Mesenchymal stem cell (in vitro differentiated cells and primary cell): Measurements from ENCODE around the gene MAPKAP1.
A peak's percentile ranks its signal among the peaks of the same experiment; 100 is the strongest.

Experiments used
- DNase-seq: peaks from one replicate; pipeline ENCODE4 v3.0.0-alpha.2; 2013
- H2AFZ ChIP-seq: one replicate; pipeline ENCODE4 v1.6.1; 2013; ENCODE audit warnings: low read depth, mild to moderate bottlenecking, control low read depth, inconsistent platforms, low read length, moderate library complexity
- H2AK5ac ChIP-seq: 2 replicates; pipeline ENCODE4 v1.6.1; 2013; ENCODE audit warnings: low read length, moderate library complexity, mild to moderate bottlenecking, inconsistent platforms; ENCODE audit not compliant: severe bottlenecking
- H2BK120ac ChIP-seq: one replicate; pipeline ENCODE4 v1.6.1; 2013; ENCODE audit warnings: low read depth, mild to moderate bottlenecking, inconsistent platforms, low read length, moderate library complexity
- H2BK12ac ChIP-seq, 2 experiments: one replicate each; pipeline ENCODE4 v1.6.1; 2013; ENCODE audit warnings: inconsistent platforms in 2 of 2, low read length in 2 of 2, mild to moderate bottlenecking in 2 of 2, moderate library complexity in 2 of 2, control low read depth in 1 of 2
- H2BK15ac ChIP-seq: one replicate; pipeline ENCODE4 v1.6.1; 2013; ENCODE audit warnings: mild to moderate bottlenecking, low read depth, inconsistent platforms; ENCODE audit not compliant: poor library complexity, severe bottlenecking
- H2BK5ac ChIP-seq: 2 replicates; pipeline ENCODE4 v1.6.1; 2013; ENCODE audit warnings: low read depth, mild to moderate bottlenecking, low read length, control low read depth, inconsistent platforms; ENCODE audit not compliant: poor library complexity, severe bottlenecking
- H3K14ac ChIP-seq, 2 experiments: one replicate each; pipeline ENCODE4 v1.6.1; 2013; ENCODE audit warnings: inconsistent platforms in 2 of 2, low read length in 2 of 2, control low read depth in 1 of 2, mild to moderate bottlenecking in 1 of 2, moderate library complexity in 1 of 2
- H3K18ac ChIP-seq, 2 experiments: one replicate each; pipeline ENCODE4 v1.6.1; 2013; ENCODE audit warnings: inconsistent platforms in 2 of 2, low read length in 2 of 2, control low read depth in 1 of 2, low read depth in 1 of 2, mild to moderate bottlenecking in 1 of 2
- H3K23ac ChIP-seq, 2 experiments: one replicate each; pipeline ENCODE4 v1.6.1; 2013; ENCODE audit warnings: inconsistent platforms in 2 of 2, low read length in 2 of 2, mild to moderate bottlenecking in 2 of 2, moderate library complexity in 2 of 2, control low read depth in 1 of 2
- H3K27ac ChIP-seq: 2 replicates; pipeline ENCODE4 v1.5.1; 2013; ENCODE audit warnings: mild to moderate bottlenecking, moderate library complexity, low read length, control low read depth, inconsistent platforms; ENCODE audit not compliant: poor library complexity, severe bottlenecking
- H3K27me3 ChIP-seq, 2 experiments: 2 replicates each; pipeline versions ENCODE4 v1.6.1 to v1.7.0; 2013; ENCODE audit warnings: low read length in 2 of 2, mild to moderate bottlenecking in 2 of 2, moderate library complexity in 2 of 2, control low read depth in 1 of 2, inconsistent platforms in 1 of 2; ENCODE audit not compliant: control insufficient read depth in 1 of 2, insufficient read depth in 1 of 2
- H3K36me3 ChIP-seq, 2 experiments: 2 replicates each; pipeline versions ENCODE4 v1.6.1 to v1.7.0; 2013; ENCODE audit warnings: low read length in 2 of 2, control low read depth in 1 of 2, inconsistent platforms in 1 of 2, low read depth in 1 of 2, mild to moderate bottlenecking in 1 of 2; ENCODE audit not compliant: insufficient read depth in 2 of 2, control insufficient read depth in 1 of 2
- H3K4ac ChIP-seq, 2 experiments: one replicate each; pipeline ENCODE4 v1.6.1; 2013; ENCODE audit warnings: inconsistent platforms in 2 of 2, low read length in 2 of 2, mild to moderate bottlenecking in 2 of 2, moderate library complexity in 2 of 2, control low read depth in 1 of 2, low read depth in 1 of 2
- H3K4me1 ChIP-seq: 2 replicates; pipeline ENCODE4 v1.6.1; 2013; ENCODE audit warnings: low read depth, low read length, control low read depth; ENCODE audit not compliant: control insufficient read depth, insufficient read depth
- H3K4me2 ChIP-seq: 2 replicates; pipeline ENCODE4 v1.6.1; 2013; ENCODE audit warnings: low read length, mild to moderate bottlenecking, inconsistent platforms; ENCODE audit not compliant: poor library complexity, severe bottlenecking
- H3K4me3 ChIP-seq, 2 experiments: 2 replicates each; pipeline versions ENCODE4 v1.5.1 to v1.7.0; 2013; ENCODE audit warnings: low read length in 2 of 2, mild to moderate bottlenecking in 2 of 2, control low read depth in 1 of 2, low read depth in 1 of 2; ENCODE audit not compliant: insufficient read depth in 1 of 2
- H3K79me1 ChIP-seq: replicated peaks from 2 replicates; pipeline ENCODE4 v1.6.1; 2013; ENCODE audit warnings: mild to moderate bottlenecking, control low read depth, low read length, inconsistent platforms; ENCODE audit not compliant: poor library complexity, severe bottlenecking
- H3K9ac ChIP-seq: 2 replicates; pipeline ENCODE4 v1.7.0; 2013; ENCODE audit warnings: mild to moderate bottlenecking, low read length, moderate library complexity
- H3K9me3 ChIP-seq: 2 replicates; pipeline ENCODE4 v1.7.0; 2013; ENCODE audit warnings: mild to moderate bottlenecking, low read length; ENCODE audit not compliant: control insufficient read depth
- H4K8ac ChIP-seq: one replicate; pipeline ENCODE4 v1.6.1; 2013; ENCODE audit warnings: inconsistent platforms, mild to moderate bottlenecking, low read length, moderate library complexity
- H4K91ac ChIP-seq: one replicate; pipeline ENCODE4 v1.6.1; 2013; ENCODE audit warnings: mild to moderate bottlenecking, low read length, inconsistent platforms
- whole genome bisulfite sequencing: methylation state at CpG from one replicate; pipeline ENCODE4 v1.1.7; 2013; ENCODE audit warnings: mixed read lengths; 5-methylcytosine and 5-hydroxymethylcytosine counted together

The MAPKAP1 gene

DNA sequence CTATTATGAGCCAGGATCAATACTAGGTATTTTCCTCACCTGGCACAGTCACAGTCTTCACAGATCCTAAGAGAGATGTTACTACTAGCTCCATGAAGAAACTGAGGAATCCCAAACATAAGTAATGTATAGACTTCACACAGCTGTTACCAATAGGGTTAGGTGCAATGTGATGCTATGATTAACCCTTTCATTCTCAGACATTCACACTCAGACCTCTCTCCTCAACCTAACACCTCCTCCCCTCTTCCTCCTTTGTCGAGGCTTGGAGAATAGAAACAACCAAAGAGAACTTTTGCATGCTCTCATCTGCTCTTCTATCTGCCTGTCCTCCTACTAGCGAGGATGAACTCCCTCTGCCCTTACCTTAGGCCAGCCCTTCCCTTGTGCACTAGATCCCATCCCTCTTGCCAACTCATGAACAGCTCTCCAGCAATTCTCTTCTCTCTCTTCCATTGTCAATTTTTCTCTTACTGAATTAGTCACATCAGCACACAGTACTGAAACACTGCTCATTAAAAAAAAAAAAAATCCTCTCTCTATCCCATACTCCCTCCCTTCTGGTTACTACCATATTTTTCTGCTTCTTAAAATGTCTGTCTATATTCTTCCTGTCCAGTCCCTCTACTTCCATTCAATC, 47.7 kb downstream of the MAPKAP1 start:
- no peak overlapping the region for H3K18ac ChIP-seq
- H3K14ac ChIP-seq: no peak overlapping the region
- no peak overlapping the region for H2BK12ac ChIP-seq
- H4K8ac ChIP-seq: no peak overlapping the region
- H3K4ac ChIP-seq: no peak overlapping the region
- H2AK5ac ChIP-seq: no peak overlapping the region
- peaks cover 20% of the 10 kb centered on the region for H3K79me1 ChIP-seq
- no peak overlapping the region for H2AFZ ChIP-seq
- H3K27ac ChIP-seq: no peak overlapping the region
- H3K9ac ChIP-seq: peak overlapping the region; percentile 77
- H3K4me3 ChIP-seq: peak overlapping the region in 1 of 2 experiments; percentile 20
- WGBS: 84% methylated on average over 2 of the region's 2 CpGs
- no peaks in the 10 kb centered on the region for H3K9me3 ChIP-seq
- H3K23ac ChIP-seq: no peak overlapping the region
- H2BK5ac ChIP-seq: no peak overlapping the region
- no peak overlapping the region for H2BK120ac ChIP-seq
- peaks cover 0 to 11% of the 10 kb centered on the region in 2 experiments for H3K36me3 ChIP-seq
- H3K27me3 ChIP-seq: no peaks in the 10 kb centered on the region
- peaks cover 3% of the 10 kb centered on the region for H3K4me1 ChIP-seq
- no peak overlapping the region for H3K4me2 ChIP-seq
- H4K91ac ChIP-seq: no peak overlapping the region
- no peak overlapping the region for H2BK15ac ChIP-seq
- no peak for DNase-seq

DNA sequence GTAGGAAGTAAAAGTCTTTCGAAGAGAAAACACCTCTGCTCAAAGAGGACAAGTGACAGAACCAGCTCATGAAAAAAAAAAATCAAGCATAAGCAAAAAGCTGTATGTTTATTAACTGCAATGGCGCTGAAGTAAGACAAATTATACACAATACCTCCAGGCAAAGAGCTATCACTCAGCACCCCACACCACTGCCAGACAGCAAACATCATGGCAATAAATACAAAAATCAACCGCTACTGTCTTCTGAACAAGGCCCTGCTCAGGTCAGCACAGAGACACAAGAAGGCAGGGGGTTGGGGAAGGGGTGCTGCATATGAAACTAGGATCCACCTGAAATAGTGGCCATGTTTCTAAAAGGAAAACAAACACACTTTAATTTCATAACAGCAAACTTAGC, 50.4 kb downstream of the MAPKAP1 start:
- no peak overlapping the region for H3K4me3 ChIP-seq
- peaks cover 0 to 7% of the 10 kb centered on the region in 2 experiments for H3K36me3 ChIP-seq
- H2AFZ ChIP-seq: no peak overlapping the region
- H4K8ac ChIP-seq: no peak overlapping the region
- no peak overlapping the region for H3K9ac ChIP-seq
- H3K4me2 ChIP-seq: no peak overlapping the region
- H3K27ac ChIP-seq: peak overlapping the region; percentile 30
- H3K9me3 ChIP-seq: no peaks in the 10 kb centered on the region
- H3K27me3 ChIP-seq: no peaks in the 10 kb centered on the region
- H2BK5ac ChIP-seq: no peak overlapping the region
- no peak overlapping the region for H3K18ac ChIP-seq
- peak overlapping the region in 1 of 2 experiments; percentile 19 for H3K14ac ChIP-seq
- H4K91ac ChIP-seq: no peak overlapping the region
- no peak overlapping the region for H2BK15ac ChIP-seq
- H3K23ac ChIP-seq: no peak overlapping the region
- no peak overlapping the region for H2BK120ac ChIP-seq
- DNase-seq: no peak
- WGBS: 73% methylated on average over 3 of the region's 3 CpGs
- no peak overlapping the region for H2BK12ac ChIP-seq
- no peak overlapping the region for H3K4ac ChIP-seq
- H3K79me1 ChIP-seq: peaks cover 27% of the 10 kb centered on the region
- peak overlapping the region; percentile 7 for H2AK5ac ChIP-seq
- peaks cover 3% of the 10 kb centered on the region for H3K4me1 ChIP-seq

DNA sequence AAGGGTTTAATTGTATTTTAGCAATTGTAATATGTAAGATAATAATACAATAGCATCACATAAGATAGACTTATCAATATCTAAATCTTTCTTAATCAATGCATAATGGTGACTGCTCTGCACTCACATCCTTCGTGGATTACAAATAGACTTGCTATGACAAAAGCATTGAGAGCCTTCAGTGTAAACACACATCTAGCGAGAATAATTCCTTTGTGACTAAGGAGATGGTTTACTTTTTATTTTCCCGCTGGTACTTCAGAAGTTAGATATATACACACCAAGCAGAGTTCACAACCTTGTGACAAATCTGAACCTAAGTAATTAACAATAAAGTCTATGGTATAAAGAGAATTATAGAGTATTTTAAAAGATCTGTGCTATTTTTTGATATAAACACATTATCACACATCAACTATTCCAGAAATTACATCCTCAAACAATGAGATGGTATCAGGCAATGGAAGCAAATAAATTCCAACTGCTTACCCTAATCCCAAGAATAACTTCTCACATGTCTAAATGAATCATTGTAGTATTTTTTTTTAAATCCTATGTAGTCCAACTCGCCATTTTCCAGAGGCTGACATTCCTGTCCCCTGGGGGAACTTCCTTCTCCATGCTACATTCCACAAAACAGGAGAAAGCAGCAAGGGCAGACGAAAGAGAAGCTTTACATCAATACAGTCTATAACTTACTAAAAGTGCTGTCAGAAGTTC, 51.2 kb downstream of the MAPKAP1 start:
- Histone ChIP-seq H2BK15ac (no peak overlapping the region), H3K4me1 (peaks cover 3% of the 10 kb centered on the region), H2AFZ (no peak overlapping the region), H4K91ac (no peak overlapping the region), H2AK5ac (no peak overlapping the region), H3K14ac (no peak overlapping the region), H2BK5ac (no peak overlapping the region), H3K27me3 (no peaks in the 10 kb centered on the region), H4K8ac (no peak overlapping the region), H3K9ac (no peak overlapping the region), H2BK120ac (no peak overlapping the region), H3K79me1 (peaks cover 25% of the 10 kb centered on the region), H2BK12ac (no peak overlapping the region), H3K27ac (peak overlapping the region; percentile 30), H3K23ac (no peak overlapping the region), H3K4me2 (no peak overlapping the region), H3K4ac (no peak overlapping the region), H3K4me3 (no peak overlapping the region), H3K36me3 (peaks cover 0 to 7% of the 10 kb centered on the region in 2 experiments), H3K9me3 (no peaks in the 10 kb centered on the region), H3K18ac (no peak overlapping the region)
- peak; percentile 67 for DNase-seq
- 17% methylated on average over 2 of the region's 5 CpGs for whole genome bisulfite sequencing

DNA sequence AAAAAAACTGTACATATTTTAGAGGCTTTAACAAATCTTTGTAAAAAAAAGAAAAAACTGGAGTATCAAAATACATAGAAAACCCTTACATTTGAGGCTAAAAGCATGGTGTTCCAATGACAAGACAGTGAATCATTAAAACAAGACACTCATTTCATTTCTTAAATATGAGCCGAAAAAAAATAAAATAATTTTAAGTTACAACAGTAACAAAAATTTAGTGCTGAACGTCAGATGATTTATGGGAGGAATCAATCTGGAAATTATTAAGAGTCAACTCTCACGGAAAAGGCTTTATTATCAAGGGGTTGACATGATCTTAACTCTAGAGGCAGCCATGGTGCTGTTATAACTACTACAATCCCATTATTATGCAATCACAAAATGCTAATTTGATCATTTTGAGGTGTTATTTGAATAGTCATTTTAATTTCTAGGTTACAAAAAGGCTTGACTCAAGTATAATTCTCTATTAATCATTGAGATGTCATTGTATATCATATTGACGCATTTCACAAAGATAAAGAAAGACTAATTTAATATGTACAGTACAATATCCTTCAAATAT, 51.9 kb downstream of the MAPKAP1 start:
- no peak overlapping the region for H4K91ac ChIP-seq
- H2AFZ ChIP-seq: no peak overlapping the region
- H2AK5ac ChIP-seq: no peak overlapping the region
- H3K9me3 ChIP-seq: no peaks in the 10 kb centered on the region
- H2BK120ac ChIP-seq: no peak overlapping the region
- no peak overlapping the region for H3K27ac ChIP-seq
- H2BK12ac ChIP-seq: no peak overlapping the region
- H2BK15ac ChIP-seq: no peak overlapping the region
- no peak overlapping the region for H3K18ac ChIP-seq
- peaks cover 0 to 7% of the 10 kb centered on the region in 2 experiments for H3K36me3 ChIP-seq
- no peak overlapping the region for H4K8ac ChIP-seq
- H3K4me3 ChIP-seq: no peak overlapping the region
- no CpG with 5 or more reads among the region's 4 CpGs for WGBS
- no peak overlapping the region for H3K4ac ChIP-seq
- peaks cover 22% of the 10 kb centered on the region for H3K79me1 ChIP-seq
- H3K23ac ChIP-seq: no peak overlapping the region
- H2BK5ac ChIP-seq: no peak overlapping the region
- H3K9ac ChIP-seq: no peak overlapping the region
- H3K14ac ChIP-seq: no peak overlapping the region
- DNase-seq: no peak
- no peak overlapping the region for H3K4me2 ChIP-seq
- peaks cover 3% of the 10 kb centered on the region for H3K4me1 ChIP-seq
- H3K27me3 ChIP-seq: no peaks in the 10 kb centered on the region
